Fibroblast of lung (primary cell): ENCODE results near the gene SCUBE3.

ENCODE experiments used
- EZH2 ChIP-seq: IDR thresholded peaks from 2 replicates; pipeline ENCODE4 v1.5.1; 2012; ENCODE audit warnings: low read length, control low read depth, mild to moderate bottlenecking; ENCODE audit errors: missing control alignments
- TF ChIP-seq, protein P1 (sequence below), 2 donors: IDR thresholded peaks in 1 of 2; conservative IDR thresholded peaks in 1 of 2; 1 replicate in 1 of 2; 2 replicates in 1 of 2; pipeline ENCODE4 v1.5.1; 2011 to 2012; ENCODE audit warnings: low read length in 2 of 2, control low read depth in 1 of 2, inconsistent platforms in 1 of 2, low read depth in 1 of 2, mild to moderate bottlenecking in 1 of 2

DNA sequence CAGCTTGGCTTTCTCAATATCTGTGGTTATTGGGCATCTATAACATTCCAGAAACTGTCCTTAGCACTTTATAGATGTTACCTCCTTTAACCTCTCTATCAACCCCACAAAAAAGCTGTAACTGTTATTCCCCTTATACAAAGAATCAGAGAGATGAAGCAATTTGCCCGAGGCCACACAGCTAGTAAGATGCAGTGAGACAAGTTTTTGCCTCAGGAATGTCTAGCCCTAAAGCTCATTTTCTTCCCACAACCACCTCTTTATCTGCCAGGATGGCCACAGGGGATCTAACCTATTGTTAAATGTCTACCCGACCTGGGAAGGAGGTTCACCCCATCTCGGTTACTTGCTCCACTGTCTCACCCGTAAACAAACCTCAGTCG is 40.7 kb upstream of the SCUBE3 start:
- TF ChIP-seq, protein P1, sequence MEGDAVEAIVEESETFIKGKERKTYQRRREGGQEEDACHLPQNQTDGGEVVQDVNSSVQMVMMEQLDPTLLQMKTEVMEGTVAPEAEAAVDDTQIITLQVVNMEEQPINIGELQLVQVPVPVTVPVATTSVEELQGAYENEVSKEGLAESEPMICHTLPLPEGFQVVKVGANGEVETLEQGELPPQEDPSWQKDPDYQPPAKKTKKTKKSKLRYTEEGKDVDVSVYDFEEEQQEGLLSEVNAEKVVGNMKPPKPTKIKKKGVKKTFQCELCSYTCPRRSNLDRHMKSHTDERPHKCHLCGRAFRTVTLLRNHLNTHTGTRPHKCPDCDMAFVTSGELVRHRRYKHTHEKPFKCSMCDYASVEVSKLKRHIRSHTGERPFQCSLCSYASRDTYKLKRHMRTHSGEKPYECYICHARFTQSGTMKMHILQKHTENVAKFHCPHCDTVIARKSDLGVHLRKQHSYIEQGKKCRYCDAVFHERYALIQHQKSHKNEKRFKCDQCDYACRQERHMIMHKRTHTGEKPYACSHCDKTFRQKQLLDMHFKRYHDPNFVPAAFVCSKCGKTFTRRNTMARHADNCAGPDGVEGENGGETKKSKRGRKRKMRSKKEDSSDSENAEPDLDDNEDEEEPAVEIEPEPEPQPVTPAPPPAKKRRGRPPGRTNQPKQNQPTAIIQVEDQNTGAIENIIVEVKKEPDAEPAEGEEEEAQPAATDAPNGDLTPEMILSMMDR (conservative IDR thresholded peaks at IDR 0.05 in 1 of 2, IDR thresholded peaks at IDR 0.05 in 1 of 2; ENCODE audit: low read depth in 1 of 2, low read length in 2 of 2) = no peak
- no peak for TF ChIP-seq EZH2
